HEK293 (cell line): Measurements from ENCODE around the gene USH1G.

ENCODE experiments used
- CTCF ChIA-PET: fragments of 350-600 bp; formaldehyde crosslinking; extraction: SDS; loops from one replicate; lab custom pipeline; 2021; ENCODE audit warnings: antibody characterized with exemption; lab: Yijun Ruan, JAX
- POLR2A ChIA-PET: fragments of 300-600 bp; formaldehyde crosslinking; extraction: SDS; loops from one replicate; lab custom pipeline; 2020; ENCODE audit warnings: antibody characterized with exemption, inconsistent platforms; lab: Yijun Ruan, JAX
- H3K27ac ChIP-seq: fragments of 200-500 bp; sonication (Bioruptor generic); 2 replicates; pipeline ENCODE4 v1.5.1; 2014; ENCODE audit warnings: low read depth, low read length, control low read depth, inconsistent platforms; ENCODE audit errors: extremely low read depth
- H3K36me3 ChIP-seq, 2 experiments: fragments of 200-500 bp in 1 of 2; sonication (Bioruptor generic) in 1 of 2; 1 replicate in 1 of 2; 2 replicates in 1 of 2; pipeline ENCODE4 v1.5.1; 2014 to 2017; ENCODE audit warnings: inconsistent platforms in 2 of 2, low read length in 2 of 2; ENCODE audit not compliant: control insufficient read depth in 2 of 2, insufficient read depth in 1 of 2
- H3K4me1 ChIP-seq: fragments of 200-500 bp; sonication (Bioruptor generic); 2 replicates; pipeline ENCODE4 v1.5.1; 2014; ENCODE audit warnings: mild to moderate bottlenecking, low read length, inconsistent platforms; ENCODE audit not compliant: control insufficient read depth, insufficient read depth
- H3K4me3 ChIP-seq: 2 replicates; pipeline ENCODE4 v1.5.1; 2011; ENCODE audit warnings: low read depth, mild to moderate bottlenecking, control low read depth, low read length, moderate library complexity
- H3K9me3 ChIP-seq: fragments of 200-500 bp; sonication (Bioruptor generic); 2 replicates; pipeline ENCODE4 v1.5.1; 2014; ENCODE audit warnings: low read depth, low read length, inconsistent platforms; ENCODE audit not compliant: control insufficient read depth, insufficient read depth
- CTCF ChIP-seq: fragments of 450-650 bp; formaldehyde crosslinking; IDR thresholded peaks from 2 replicates; pipeline ENCODE4 v1.5.1; 2016; ENCODE audit warnings: missing biosample characterization, missing genetic modification characterization
- GLI4 ChIP-seq: fragments of 450-650 bp; formaldehyde crosslinking; IDR thresholded peaks from 2 replicates; pipeline ENCODE4 v1.5.1; 2016; ENCODE audit warnings: missing biosample characterization, missing genetic modification characterization
- INSM2 ChIP-seq: fragments of 450-650 bp; formaldehyde crosslinking; IDR thresholded peaks from 2 replicates; pipeline ENCODE4 v1.5.1; 2016; ENCODE audit warnings: missing biosample characterization, missing genetic modification characterization
- KLF1 ChIP-seq: fragments of 450-650 bp; formaldehyde crosslinking; IDR thresholded peaks from 2 replicates; pipeline ENCODE4 v1.5.1; 2016; ENCODE audit warnings: missing biosample characterization, missing genetic modification characterization
- RBAK ChIP-seq: fragments of 450-650 bp; formaldehyde crosslinking; IDR thresholded peaks from 2 replicates; pipeline ENCODE4 v1.5.1; 2016; ENCODE audit warnings: missing biosample characterization, missing genetic modification characterization
- SP2 ChIP-seq: fragments of 450-650 bp; formaldehyde crosslinking; IDR thresholded peaks from 2 replicates; pipeline ENCODE4 v1.5.1; 2016; ENCODE audit warnings: missing biosample characterization, missing genetic modification characterization
- TSHZ1 ChIP-seq: fragments of 450-650 bp; formaldehyde crosslinking; IDR thresholded peaks from 2 replicates; pipeline ENCODE4 v1.5.1; 2016; ENCODE audit warnings: missing biosample characterization, missing genetic modification characterization, borderline replicate concordance
- ZBTB17 ChIP-seq: fragments of 450-650 bp; formaldehyde crosslinking; IDR thresholded peaks from 2 replicates; pipeline ENCODE4 v1.5.1; 2016; ENCODE audit warnings: missing biosample characterization, missing genetic modification characterization
- ZFHX2 ChIP-seq: fragments of 450-650 bp; formaldehyde crosslinking; conservative IDR thresholded peaks from 2 replicates; pipeline ENCODE4 v1.5.1; 2016; ENCODE audit warnings: missing biosample characterization, missing genetic modification characterization
- ZNF157 ChIP-seq: fragments of 450-650 bp; formaldehyde crosslinking; IDR thresholded peaks from 2 replicates; pipeline ENCODE4 v1.5.1; 2016; ENCODE audit warnings: missing biosample characterization, missing genetic modification characterization
- ZNF24 ChIP-seq: fragments of 450-650 bp; formaldehyde crosslinking; IDR thresholded peaks from 2 replicates; pipeline ENCODE4 v1.5.1; 2016; ENCODE audit warnings: missing biosample characterization, missing genetic modification characterization
- ZNF248 ChIP-seq: fragments of 450-650 bp; formaldehyde crosslinking; IDR thresholded peaks from 2 replicates; pipeline ENCODE4 v1.5.1; 2017; ENCODE audit warnings: missing biosample characterization, missing genetic modification characterization
- ZNF449 ChIP-seq: fragments of 450-650 bp; formaldehyde crosslinking; IDR thresholded peaks from 2 replicates; pipeline ENCODE4 v1.5.1; 2017; ENCODE audit warnings: missing biosample characterization, mild to moderate bottlenecking, missing genetic modification characterization, moderate library complexity
- ZNF555 ChIP-seq: fragments of 450-650 bp; formaldehyde crosslinking; conservative IDR thresholded peaks from 2 replicates; pipeline ENCODE4 v1.5.1; 2017; ENCODE audit warnings: missing biosample characterization, mild to moderate bottlenecking, missing genetic modification characterization, inconsistent platforms
- ZNF610 ChIP-seq: fragments of 450-650 bp; formaldehyde crosslinking; IDR thresholded peaks from 2 replicates; pipeline ENCODE4 v1.5.1; 2016; ENCODE audit warnings: missing biosample characterization, missing genetic modification characterization, borderline replicate concordance
- ZNF623 ChIP-seq: fragments of 450-650 bp; formaldehyde crosslinking; IDR thresholded peaks from 2 replicates; pipeline ENCODE4 v1.5.1; 2016; ENCODE audit warnings: missing biosample characterization, missing genetic modification characterization
- ZNF626 ChIP-seq: fragments of 450-650 bp; sonication (Bioruptor Pico); formaldehyde crosslinking; IDR thresholded peaks from 2 replicates; pipeline ENCODE4 v1.5.1; 2018; ENCODE audit warnings: missing biosample characterization, missing genetic modification characterization, inconsistent platforms

USH1G gene

DNA sequence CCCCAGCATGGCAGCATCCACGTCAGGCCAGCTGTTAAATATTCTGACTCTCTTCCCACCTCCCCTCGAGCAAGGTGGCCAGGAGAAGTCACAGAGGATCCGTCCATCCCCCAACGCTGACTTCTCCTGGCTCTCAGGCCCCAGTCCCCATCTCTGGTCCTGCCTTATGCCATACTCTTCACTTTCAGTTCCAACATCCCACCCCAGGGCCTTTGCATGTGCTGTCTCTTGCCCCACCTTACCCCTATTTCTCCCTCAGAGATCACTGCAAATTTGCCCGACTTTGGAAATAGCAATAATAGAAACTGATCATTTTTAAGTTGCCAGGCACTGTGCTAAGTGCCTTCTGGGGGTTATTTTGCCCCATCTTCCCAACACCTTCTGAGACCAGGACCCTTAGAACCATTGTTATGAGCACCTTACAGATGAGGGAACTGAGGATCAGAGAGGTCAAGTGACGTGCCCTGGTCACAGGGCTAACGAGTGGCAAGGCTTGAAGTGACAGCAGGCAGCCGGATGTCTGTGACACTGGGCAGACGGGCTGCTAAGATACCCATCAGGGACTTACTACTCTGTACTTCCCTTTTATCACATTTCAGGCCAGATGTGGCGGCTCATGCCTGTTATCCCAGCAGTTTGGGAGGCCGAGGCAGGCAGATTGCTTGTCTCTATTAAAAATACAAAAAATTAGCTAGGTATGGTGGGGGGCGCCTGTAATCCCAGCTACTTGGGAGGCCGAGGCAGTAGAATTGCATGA is 31.8 kb upstream of the USH1G start:
- ChIA-PET POLR2A (no interaction called here), CTCF (interaction anchor here (4.9 kb wide), 1 partner anchor 162 kb away, joined by 42 read pairs; no protein-coding TSS in a partner anchor)
- Histone ChIP-seq H3K27ac (no peak overlapping the region), H3K4me3 (no peak overlapping the region), H3K4me1 (no peaks in the 10 kb centered on the region), H3K9me3 (no peaks in the 10 kb centered on the region), H3K36me3 (peaks cover 0 to 13% of the 10 kb centered on the region in 2 experiments; a peak in 2 of 3 replicates)
- no peak for TF ChIP-seq ZNF248
- TF ChIP-seq ZBTB17 (tag by site-specific recombination): no peak
- no peak for TF ChIP-seq TSHZ1 (tag by site-specific recombination)
- peak; percentile 97 for TF ChIP-seq ZNF623 (tag by site-specific recombination)
- TF ChIP-seq RBAK (tag by site-specific recombination): no peak
- TF ChIP-seq ZNF610 (tag by site-specific recombination): no peak

DNA sequence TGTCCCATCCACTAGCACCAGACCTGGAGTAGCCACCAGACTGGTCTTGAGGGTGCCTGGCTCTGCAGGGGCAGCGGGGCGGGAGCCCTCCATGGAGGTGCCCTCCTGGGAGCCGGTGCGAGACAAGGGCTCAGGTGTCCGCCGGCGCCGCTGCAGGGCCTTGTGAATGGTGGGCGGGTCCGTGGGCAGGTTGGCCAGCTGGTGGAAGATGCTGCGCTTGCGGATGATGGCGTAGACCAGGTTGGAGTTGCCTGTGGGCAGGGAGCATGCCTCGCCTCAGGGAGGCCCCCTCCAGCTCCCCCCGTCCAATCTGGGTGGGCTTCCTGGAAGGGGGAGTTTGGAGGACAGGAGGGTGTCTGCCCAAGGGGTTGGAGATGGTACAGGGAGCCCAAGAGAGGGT is 31.1 kb upstream of the USH1G start:
- H3K4me1 ChIP-seq: no peaks in the 10 kb centered on the region
- no peak overlapping the region for H3K27ac ChIP-seq
- no peak overlapping the region for H3K4me3 ChIP-seq
- no peaks in the 10 kb centered on the region for H3K9me3 ChIP-seq
- POLR2A ChIA-PET: no interaction called here
- peaks cover 0 to 11% of the 10 kb centered on the region in 2 experiments; a peak in 2 of 3 replicates for H3K36me3 ChIP-seq
- no peak for TF ChIP-seq SP2 (tag by site-specific recombination)
- no peak for TF ChIP-seq ZNF157
- TF ChIP-seq ZNF555 (tag by site-specific recombination): no peak
- TF ChIP-seq ZNF24 (tag by site-specific recombination): no peak
- no peak for TF ChIP-seq CTCF
- TF ChIP-seq GLI4: no peak
- TF ChIP-seq ZFHX2: peak; percentile 34
- TF ChIP-seq, all 188 proteins: peak for 1
- CTCF ChIA-PET: no interaction called here

- peaks cover 0 to 11% of the 10 kb centered on the region in 2 experiments; a peak in 2 of 3 replicates for H3K36me3 ChIP-seq
- TF ChIP-seq ZNF449 (tag by site-specific recombination) (peak; percentile 58; the same call in 1 of the 2 replicates), INSM2 (tag by site-specific recombination) (no peak), ZNF626 (tag by site-specific recombination) (no peak), ZNF555 (tag by site-specific recombination) (no peak), KLF1 (tag by site-specific recombination) (peak; percentile 28; the same call in 1 of the 2 replicates)
- no peaks in the 10 kb centered on the region for H3K4me1 ChIP-seq
- ChIA-PET POLR2A (no interaction called here), CTCF (interaction anchor here (0.6 to 1.4 kb wide), 4 partner anchors 9 to 1347 kb away, joined by 3 to 5 read pairs (median 4); no protein-coding TSS in a partner anchor)
- H3K9me3 ChIP-seq: no peaks in the 10 kb centered on the region
- H3K4me3 ChIP-seq: no peak overlapping the region
- H3K27ac ChIP-seq: no peak overlapping the region
Observed at GRCh38 chr17:74953134-74953687, 30.2 kb upstream of the USH1G start.
